Measurements from ENCODE around the gene ADGRD1. TPM values are rescaled to one million over a fixed set of nuclear protein-coding genes. Genes with fewer than 3 reads are reported as not detected.

ADGRD1 gene
- total RNA-seq, 1 donor from 2014 or later: 0.17 TPM

GRCh38 chr12:131008131-131008912 lies 54.6 kb downstream of the ADGRD1 start:
- DNase-seq: no peak

DNA sequence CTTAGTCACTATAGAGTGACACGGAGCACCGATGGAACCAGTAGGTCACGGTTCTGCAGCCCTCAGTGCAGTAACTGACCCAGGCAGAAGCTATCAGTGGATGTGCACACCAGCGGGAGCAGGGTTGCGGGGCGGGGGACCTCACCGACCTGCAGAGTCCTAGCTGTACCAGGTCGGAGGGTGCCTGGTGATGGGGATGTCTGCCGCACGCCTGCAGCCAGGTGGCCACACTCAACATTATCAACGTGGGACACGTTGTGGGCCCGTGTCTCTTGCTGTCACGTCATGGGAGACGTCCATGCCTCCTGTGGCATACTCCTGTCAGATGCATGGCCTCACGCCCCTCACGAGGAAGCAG lies 55.2 kb downstream of the ADGRD1 start:
- DNase-seq: no peak

DNA sequence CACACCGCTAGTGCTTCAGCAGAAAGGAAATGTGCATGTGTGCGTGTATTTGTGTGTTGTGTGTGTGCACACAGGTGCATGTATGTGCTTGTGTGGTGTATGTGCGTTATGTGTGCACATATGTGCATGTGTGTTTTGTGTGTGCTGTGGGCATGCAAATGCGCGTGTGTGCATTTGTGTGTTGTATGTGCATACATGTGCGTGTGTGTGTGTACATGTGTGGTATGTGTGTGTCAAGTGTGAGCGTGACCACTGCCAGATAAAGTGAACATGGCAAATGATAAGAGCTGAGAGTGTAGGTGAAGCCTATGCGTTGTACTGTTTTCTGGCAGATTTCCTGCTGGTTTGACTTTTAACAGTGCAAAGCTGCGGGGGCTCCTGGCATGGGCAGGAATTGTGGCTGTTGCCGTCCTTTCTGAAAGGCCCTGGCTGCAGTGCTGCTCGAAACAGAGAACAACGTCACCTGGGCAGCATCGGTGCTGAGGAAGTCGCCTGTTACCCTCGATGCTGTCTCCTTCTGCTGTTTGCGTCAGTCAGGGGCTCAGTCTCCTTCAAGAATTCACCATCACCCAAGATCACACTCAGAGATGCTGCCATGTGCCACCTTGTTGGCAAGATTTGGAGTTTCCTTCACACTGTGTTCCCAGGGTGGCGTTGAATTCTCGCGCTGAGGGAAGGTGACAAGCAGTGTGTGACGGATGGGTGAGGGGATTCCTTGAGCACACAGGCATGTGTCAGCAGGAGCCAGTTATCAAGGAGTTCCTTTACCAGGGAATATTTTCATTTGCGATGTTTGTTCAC lies 56.1 kb downstream of the ADGRD1 start:
- DNase-seq: no peak

DNA sequence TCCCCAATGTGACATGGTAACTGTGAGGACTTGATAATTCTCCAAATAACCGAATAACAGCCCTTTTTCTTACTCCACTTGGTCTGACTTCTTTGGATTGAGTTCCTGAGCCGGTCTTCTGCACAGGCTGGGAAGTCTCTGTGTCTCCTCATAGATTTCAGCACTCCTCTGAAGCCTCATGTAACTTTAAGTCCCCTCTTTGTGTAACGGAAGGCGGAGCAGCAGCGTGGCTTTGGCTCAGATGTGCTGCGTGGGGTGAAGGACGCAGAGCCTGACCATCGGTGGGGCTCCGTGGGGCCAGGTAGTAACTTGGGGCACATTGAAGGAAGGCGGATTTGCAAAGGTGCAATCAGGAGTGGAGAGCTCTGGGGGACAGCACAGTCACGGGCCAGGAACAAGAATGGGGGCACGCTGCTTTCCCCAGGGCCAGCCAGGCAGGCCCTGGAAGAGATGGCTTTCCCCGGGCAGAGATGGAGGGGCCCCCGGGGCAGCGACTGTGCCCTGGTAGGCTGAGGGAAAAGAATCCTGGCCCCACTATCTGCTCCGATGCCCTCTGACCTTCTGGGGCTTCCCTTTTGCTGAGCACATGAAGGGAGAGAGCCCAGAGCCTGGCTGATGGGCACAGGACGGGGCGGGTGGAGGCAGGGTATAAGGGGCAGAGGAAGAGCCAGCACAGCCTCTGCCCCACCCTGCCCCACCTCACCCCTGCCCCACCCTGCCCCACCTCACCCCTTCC lies 56.9 kb downstream of the ADGRD1 start:
- no peak for DNase-seq

- DNase-seq: no peak
Measured at GRCh38 chr12:131011165-131012079, 57.7 kb downstream of the ADGRD1 start.

DNA sequence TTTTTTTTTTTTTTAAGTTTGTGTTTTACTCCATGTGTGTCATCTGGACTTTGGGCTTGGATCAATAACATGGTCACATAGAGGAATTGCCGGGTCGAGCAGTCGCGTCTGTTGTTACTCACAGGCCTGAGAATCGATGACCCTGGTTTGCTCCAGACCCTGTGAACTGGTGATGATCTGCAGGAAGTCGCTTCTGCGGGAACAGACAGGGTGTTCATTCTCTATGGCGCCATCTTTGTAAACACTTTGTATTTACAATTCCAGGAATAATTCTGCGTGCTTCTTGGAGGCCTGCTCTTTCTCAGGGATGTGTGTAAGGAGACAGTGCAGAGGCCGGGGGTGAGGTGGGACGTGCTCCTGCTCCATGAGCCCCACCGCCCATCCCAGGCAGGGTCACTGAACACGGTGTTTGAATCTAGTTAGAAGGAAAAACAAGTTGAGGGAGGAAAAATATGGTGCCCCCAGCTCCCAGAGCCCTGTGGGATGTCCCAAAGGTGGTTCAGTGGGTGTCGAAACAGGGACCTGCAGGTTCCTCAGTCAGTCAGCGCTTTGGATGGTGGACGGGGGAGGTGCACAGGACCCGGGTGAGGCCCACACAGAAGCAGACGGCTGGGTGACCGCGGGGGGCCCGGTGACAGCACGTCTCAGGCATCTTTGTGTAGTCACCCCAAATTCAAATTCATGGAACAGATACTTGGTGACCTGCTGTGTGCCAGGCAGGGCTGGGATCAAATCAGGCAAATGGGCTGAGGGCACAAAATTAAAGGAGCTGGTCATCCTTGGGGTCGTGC lies 58.8 kb downstream of the ADGRD1 start:
- no peak for DNase-seq

DNA sequence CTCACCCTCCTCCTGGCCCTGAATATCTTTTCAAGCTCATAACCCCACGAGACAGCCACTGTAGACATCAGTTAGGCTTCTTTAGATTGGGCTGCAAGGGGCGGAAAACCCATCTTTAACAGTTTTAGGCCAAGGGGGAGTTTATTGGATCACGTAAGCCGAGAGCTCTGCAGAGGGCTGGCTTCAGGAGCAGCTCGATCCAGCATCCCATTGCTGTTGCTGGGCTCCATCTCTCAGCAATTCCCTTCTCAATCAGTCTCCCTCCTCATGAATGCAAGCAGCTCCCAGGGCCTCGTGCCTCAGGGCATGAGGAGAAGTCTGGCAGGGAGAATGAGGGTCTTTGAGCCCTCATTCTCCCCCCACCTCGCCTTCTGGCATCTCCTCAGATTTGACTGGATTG lies 59.4 kb downstream of the ADGRD1 start:
- DNase-seq: no peak

DNA sequence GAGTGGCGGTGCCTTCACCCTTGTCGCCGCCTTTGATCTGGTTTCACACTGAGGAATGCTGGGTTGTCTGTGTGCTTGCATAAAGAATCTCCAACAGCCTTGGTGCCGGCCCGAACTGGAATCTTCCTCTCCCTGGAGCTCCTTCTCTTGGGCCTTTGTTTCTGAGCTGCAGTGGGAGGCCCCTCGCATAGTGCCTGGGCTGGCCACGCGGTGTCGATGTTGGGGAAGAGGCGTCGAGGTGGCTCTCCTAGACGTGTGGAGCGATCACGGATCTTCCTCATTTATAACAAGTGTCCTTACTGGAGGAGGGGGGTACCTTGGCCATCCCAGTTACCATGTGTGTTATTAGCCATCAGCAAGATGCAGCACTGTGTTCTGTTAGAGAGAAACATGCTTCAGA lies 60.6 kb downstream of the ADGRD1 start:
- DNase-seq: no peak

GRCh38 chr12:131015581-131016337 lies 62.1 kb downstream of the ADGRD1 start:
- DNase-seq: no peak

- DNase-seq: no peak
Measured at GRCh38 chr12:131017477-131017991, 63.8 kb downstream of the ADGRD1 start.

DNA sequence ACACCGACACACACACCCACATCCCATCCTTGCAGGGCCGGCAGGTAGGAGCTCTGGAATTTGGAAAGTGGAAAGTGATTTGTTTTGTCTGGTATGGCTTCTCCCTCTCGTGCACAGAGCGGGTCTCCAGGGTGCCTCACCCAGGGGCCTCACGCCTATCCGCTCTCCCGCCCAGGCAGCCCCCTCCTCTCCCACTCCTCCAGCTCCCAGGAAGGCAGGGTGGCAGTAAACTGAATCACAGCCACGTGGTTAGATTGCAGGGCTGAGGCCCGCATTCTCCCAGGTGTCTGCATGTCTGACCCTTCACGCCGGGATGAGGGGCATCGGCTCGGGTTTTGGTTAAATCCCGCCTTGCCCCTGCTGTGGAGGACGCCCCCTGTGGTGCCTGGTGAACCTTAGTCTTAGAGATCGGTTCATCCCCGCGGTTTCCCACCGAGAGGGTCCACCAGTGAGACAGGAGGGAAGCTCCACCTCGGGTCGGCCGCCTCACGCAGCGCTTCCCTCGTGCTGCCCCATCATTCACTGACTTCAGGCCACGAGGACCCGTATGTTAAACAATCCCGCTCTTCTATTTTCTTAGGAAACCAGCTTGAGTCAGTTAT lies 64.4 kb downstream of the ADGRD1 start:
- DNase-seq: no peak

DNA sequence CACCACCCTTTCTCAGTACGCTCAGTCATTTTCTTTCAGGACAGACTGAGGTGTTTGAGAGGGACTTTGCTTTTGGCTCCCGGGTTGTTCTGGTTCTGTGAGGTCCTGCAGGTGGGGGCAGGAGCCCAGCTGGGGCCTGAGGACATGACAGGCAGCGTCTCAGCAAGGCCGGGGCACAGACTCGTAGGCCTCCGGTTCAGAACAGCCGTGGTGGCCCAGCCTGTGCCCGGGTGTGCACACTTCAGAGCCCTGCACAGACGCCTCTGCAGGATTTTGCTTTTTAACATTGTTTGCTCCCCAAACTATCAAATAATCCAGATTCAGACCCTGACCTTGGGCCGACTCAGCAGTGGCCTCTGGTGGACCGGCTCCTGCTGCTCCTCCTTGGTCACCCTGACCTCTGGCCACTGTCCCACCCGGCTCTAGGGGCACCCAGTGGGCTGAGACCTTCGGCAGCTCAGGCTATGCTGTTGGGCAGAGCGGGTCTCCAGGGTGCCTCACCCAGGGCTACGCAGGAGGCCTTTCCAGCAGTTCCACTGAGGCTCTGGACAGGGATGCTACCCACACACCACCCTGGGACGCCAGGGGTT lies 65.2 kb downstream of the ADGRD1 start:
- no peak for DNase-seq

GRCh38 chr12:131020326-131021153 lies 66.8 kb downstream of the ADGRD1 start:
- DNase-seq: no peak

DNA sequence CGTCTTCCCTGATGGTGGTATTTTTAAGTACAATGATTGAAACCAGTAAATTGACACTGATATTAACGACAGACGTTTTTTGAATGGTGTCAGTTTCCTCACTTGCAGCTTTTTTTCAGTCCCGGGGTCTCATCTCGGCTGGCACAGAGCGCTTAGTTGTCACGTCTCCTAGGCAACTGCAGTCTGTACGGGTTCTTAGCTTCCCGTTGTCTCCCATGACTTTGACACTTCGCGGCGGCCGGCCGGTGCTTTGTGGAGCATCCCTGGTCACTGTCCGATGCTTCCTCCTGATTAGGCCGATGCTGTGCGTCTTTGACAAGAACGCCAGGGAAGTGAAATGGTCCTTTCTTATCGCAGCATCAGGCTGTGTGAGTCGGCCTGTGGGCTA lies 67.4 kb downstream of the ADGRD1 start:
- DNase-seq: no peak

GRCh38 chr12:131024026-131024425 lies 70.3 kb downstream of the ADGRD1 start:
- DNase-seq: no peak

- no peak for DNase-seq
Measured at GRCh38 chr12:131024721-131025120, 71.0 kb downstream of the ADGRD1 start.

- no peak for DNase-seq
Measured at GRCh38 chr12:131025234-131025633, 71.5 kb downstream of the ADGRD1 start.

DNA sequence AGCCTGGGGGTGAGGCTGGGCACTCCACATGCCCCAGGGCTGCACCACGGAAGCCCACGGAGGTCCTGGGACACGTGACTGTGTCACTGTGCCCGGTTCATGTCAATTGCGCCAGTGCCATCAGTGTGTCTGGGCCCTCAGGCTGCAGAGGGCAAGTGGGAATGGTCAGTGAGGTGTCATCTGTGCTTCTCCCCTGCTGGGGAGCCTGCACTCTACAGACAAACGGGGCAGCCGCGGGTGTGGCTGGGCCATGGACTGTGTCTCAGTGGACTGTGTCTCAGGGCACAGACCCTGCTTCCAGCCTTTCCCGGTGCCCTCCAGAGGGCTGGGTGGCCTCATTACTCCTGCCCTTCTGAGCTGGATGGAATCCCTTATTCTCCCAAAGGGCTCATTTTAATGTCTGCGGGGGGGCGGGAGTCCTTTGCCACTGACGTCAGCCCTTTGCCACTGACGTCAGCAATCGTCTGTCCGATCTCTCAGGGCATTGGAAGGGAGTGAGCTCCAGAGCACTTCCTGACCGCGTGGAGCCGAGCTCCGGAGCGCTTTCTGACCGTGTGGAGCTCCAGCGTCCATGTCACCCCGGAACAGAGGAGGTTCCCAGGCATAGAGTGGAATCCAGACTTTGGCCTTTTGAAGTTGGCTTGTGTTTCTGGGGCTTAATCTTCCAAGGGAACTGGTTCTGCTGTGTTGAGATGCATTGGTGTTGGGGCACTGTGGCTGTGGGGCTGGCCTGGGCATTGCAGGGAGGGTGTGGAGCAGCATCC lies 72.4 kb downstream of the ADGRD1 start:
- DNase-seq: no peak
